Ovary (tissue), 3 donors: ENCODE results near the gene INSR.

ENCODE experiments used
- POLR2A ChIP-seq: fragments of 450-650 bp; IDR thresholded peaks from one replicate; pipeline ENCODE4 v1.6.1; 2017; ENCODE audit warnings: antibody characterized with exemption, mild to moderate bottlenecking, moderate library complexity
- TF ChIP-seq, protein P1 (sequence below), 3 donors: fragments of 450-650 bp in 2 of 3; fragments of 200-600 bp in 1 of 3; IDR thresholded peaks; one replicate each; pipeline versions ENCODE4 v1.5.1 to v1.8.0; 2016 to 2022; ENCODE audit warnings: antibody characterized with exemption in 3 of 3, mild to moderate bottlenecking in 1 of 3
- donor health status: DM: no; HTN: no; CAD: no.

DNA sequence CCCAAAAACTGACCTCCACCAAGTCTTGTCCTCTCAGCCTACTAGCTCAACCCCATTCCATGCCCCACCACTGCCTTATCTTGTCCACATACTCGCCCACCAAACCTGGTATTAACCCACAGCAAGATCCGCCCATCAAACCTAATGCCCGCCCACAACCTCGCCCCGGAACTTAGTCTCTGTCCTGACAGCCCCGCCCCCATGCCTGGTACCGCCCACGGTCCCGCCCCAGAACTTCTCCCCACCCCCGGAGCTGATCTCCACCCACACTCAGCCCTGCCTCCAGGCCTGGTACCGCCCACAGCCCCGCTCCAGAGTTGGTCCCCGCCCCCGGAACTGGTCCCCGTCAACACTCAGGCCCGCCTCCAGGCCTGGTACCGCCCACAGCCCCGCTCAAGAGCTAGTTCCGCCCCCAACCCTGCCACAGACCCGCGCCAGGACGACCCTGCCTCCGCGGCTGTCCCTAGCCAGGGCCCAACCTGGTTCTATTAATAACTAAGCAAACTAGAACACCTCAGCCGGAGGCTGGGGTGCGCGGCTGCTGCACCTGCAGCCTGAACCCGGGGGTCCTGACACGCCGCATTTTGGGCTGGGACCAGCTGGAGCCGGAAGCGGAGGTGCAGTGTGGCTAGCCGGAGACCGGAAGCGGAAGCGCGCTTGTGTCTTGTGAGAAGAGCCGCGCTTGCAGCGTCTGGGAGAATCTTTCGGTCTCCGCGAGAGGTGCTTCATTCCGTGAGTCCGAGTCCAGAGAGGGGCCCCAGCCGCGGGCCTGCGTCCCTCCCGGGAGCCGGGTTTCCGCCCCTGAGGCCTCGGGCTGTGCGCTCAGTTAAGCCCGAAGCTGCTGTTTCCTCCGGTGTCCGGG is 224.9 kb downstream of the INSR start, which contains the start of gene ZNF557:
- TF ChIP-seq, protein P1, sequence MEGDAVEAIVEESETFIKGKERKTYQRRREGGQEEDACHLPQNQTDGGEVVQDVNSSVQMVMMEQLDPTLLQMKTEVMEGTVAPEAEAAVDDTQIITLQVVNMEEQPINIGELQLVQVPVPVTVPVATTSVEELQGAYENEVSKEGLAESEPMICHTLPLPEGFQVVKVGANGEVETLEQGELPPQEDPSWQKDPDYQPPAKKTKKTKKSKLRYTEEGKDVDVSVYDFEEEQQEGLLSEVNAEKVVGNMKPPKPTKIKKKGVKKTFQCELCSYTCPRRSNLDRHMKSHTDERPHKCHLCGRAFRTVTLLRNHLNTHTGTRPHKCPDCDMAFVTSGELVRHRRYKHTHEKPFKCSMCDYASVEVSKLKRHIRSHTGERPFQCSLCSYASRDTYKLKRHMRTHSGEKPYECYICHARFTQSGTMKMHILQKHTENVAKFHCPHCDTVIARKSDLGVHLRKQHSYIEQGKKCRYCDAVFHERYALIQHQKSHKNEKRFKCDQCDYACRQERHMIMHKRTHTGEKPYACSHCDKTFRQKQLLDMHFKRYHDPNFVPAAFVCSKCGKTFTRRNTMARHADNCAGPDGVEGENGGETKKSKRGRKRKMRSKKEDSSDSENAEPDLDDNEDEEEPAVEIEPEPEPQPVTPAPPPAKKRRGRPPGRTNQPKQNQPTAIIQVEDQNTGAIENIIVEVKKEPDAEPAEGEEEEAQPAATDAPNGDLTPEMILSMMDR (IDR thresholded peaks at IDR 0.05) = no peak
- TF ChIP-seq POLR2A = peak; percentile 52
